GM20000 (cell line): ENCODE data around the gene UBQLN4.

Source experiments
- DNase-seq: peaks from one replicate; pipeline ENCODE4 v3.0.0; 2012; ENCODE audit warnings: low spot score
- CTCF ChIP-seq: IDR thresholded peaks from 2 replicates; pipeline ENCODE4 v1.5.1; 2012; ENCODE audit warnings: mild to moderate bottlenecking, control low read depth; ENCODE audit errors: extremely low read depth, missing control alignments

The UBQLN4 gene

GRCh38 chr1:156089704-156090103 is 36.1 kb upstream of the UBQLN4 start:
- no peak for TF ChIP-seq CTCF
- no peak for DNase-seq

- no peak for DNase-seq
- TF ChIP-seq CTCF: no peak
Observed at GRCh38 chr1:156086256-156086662, 32.7 kb upstream of the UBQLN4 start.

GRCh38 chr1:156083800-156084790 is 30.5 kb upstream of the UBQLN4 start:
- DNase-seq: no peak
- TF ChIP-seq CTCF: no peak

- DNase-seq: peak; percentile 92
- TF ChIP-seq CTCF: no peak
Observed at GRCh38 chr1:156082309-156083091, 28.9 kb upstream of the UBQLN4 start, which contains the start of gene MEX3A. MEX3A (minus strand) TSS chr1:156082465; CDS start chr1:156081998, 467 bp downstream.

- no peak for DNase-seq
- no peak for TF ChIP-seq CTCF
Observed at GRCh38 chr1:156081917-156082308, 28.3 kb upstream of the UBQLN4 start.

- TF ChIP-seq CTCF: no peak
- DNase-seq: no peak
Observed at GRCh38 chr1:156081180-156081916, 27.8 kb upstream of the UBQLN4 start.
